CD4-positive, CD25-positive, alpha-beta regulatory T cell (primary cell): ENCODE results near the gene PDZD2. TPM values are rescaled to one million over a fixed set of nuclear protein-coding genes. Genes with fewer than 3 reads are reported as not detected.
"Not testable (repeated sequence)": the region's sequence is repeated elsewhere in the genome, so short reads cannot be mapped to it uniquely, and the experiment has no call there.

Source experiments
- ATAC-seq, 2 donors: fragments of 150-1000 bp; cut with Tn5 transposase; one replicate each; pipeline ENCODE4 v1.10.0; 2021; ENCODE audit warnings: low read depth in 2 of 2, moderate number of reproducible peaks in 2 of 2, moderate library complexity in 1 of 2
- DNase-seq, 3 donors: peaks; one replicate each; pipeline versions ENCODE4 v3.0.0 to v3.0.0-alpha.2; 2012 to 2022; ENCODE audit warnings: mixed read lengths in 1 of 3
- H3K27ac ChIP-seq: one replicate; pipeline ENCODE4 v1.7.0; 2013; ENCODE audit warnings: mild to moderate bottlenecking, low read length; ENCODE audit not compliant: insufficient read depth, poor library complexity, severe bottlenecking
- H3K27me3 ChIP-seq: one replicate; pipeline ENCODE4 v1.7.0; 2013; ENCODE audit warnings: low read length; ENCODE audit not compliant: control insufficient read depth, insufficient read depth
- H3K36me3 ChIP-seq: one replicate; pipeline ENCODE4 v1.7.0; 2013; ENCODE audit warnings: mild to moderate bottlenecking, low read length, moderate library complexity; ENCODE audit not compliant: control insufficient read depth, insufficient read depth
- H3K4me1 ChIP-seq: 2 replicates; pipeline ENCODE4 v1.7.0; 2013; ENCODE audit warnings: mild to moderate bottlenecking, low read length; ENCODE audit not compliant: insufficient read depth, control insufficient read depth, poor library complexity, severe bottlenecking
- H3K4me3 ChIP-seq: one replicate; pipeline ENCODE4 v1.7.0; 2013; ENCODE audit warnings: low read depth, mild to moderate bottlenecking, low read length, moderate library complexity
- H3K9me3 ChIP-seq, 2 experiments: 1 replicate in 1 of 2; 2 replicates in 1 of 2; pipeline ENCODE4 v1.7.0; 2013; ENCODE audit warnings: low read length in 2 of 2, mild to moderate bottlenecking in 1 of 2, moderate library complexity in 1 of 2; ENCODE audit not compliant: control insufficient read depth in 2 of 2
- H3K27ac Mint-ChIP-seq, 3 donors: one replicate each; pipeline ENCODE4 v1.8.0; 2020 to 2022; ENCODE audit warnings: mild to moderate bottlenecking in 3 of 3, mixed read lengths in 3 of 3, moderate library complexity in 2 of 3
- H3K27me3 Mint-ChIP-seq: one replicate; pipeline ENCODE4 v1.8.0; 2022; ENCODE audit warnings: mild to moderate bottlenecking, mixed read lengths
- H3K36me3 Mint-ChIP-seq: one replicate; pipeline ENCODE4 v1.8.0; 2020; ENCODE audit warnings: mixed read lengths
- H3K4me1 Mint-ChIP-seq, 4 donors: one replicate each; pipeline ENCODE4 v1.8.0; 2020 to 2022; ENCODE audit warnings: mixed read lengths in 4 of 4, mild to moderate bottlenecking in 1 of 4
- H3K4me3 Mint-ChIP-seq, 4 donors: one replicate each; pipeline ENCODE4 v1.8.0; 2020 to 2022; ENCODE audit warnings: mild to moderate bottlenecking in 4 of 4, mixed read lengths in 4 of 4, moderate library complexity in 3 of 4
- H3K9me3 Mint-ChIP-seq, 7 donors: one replicate each; pipeline ENCODE4 v1.8.0; 2020 to 2022; ENCODE audit warnings: mixed read lengths in 7 of 7, mild to moderate bottlenecking in 3 of 7, moderate library complexity in 2 of 7
- polyA plus RNA-seq, 4 donors: library from polyadenylated mRNA; unstranded; fragments of 300-500 nt; fragmentation: Illumina TruSeq; gene quantifications; one replicate each; pipeline ENCODE4 v1.2.3, GENCODE V29; 2021
- total RNA-seq: library from RNA; stranded (reverse); gene quantifications from one replicate; pipeline ENCODE4 v1.2.3, GENCODE V29; 2022

Gene PDZD2
- total and polyA plus RNA-seq, 5 donors from 2014 or later = 0.06 to 1.3 (median 0.25) TPM

- H3K36me3 ChIP-seq, H3K4me3 ChIP-seq, DNase-seq, ATAC-seq, H3K4me1 Mint-ChIP-seq, H3K27ac ChIP-seq, H3K9me3 ChIP-seq, H3K4me1 ChIP-seq, H3K36me3 Mint-ChIP-seq, H3K27ac Mint-ChIP-seq, H3K4me3 Mint-ChIP-seq, H3K27me3 ChIP-seq, H3K9me3 Mint-ChIP-seq: not testable (repeated sequence)
- H3K27me3 Mint-ChIP-seq = peaks cover 14% of the 10 kb centered on the region
Measured at GRCh38 chr5:31764687-31765086, 125.8 kb downstream of the PDZD2 start.

- Mint-ChIP-seq H3K27me3 (peaks cover 8% of the 10 kb centered on the region), H3K4me1 (peaks cover 9 to 26% (median 16%) of the 10 kb centered on the region in 4 donors), H3K36me3 (no peaks in the 10 kb centered on the region), H3K9me3 (no peaks in the 10 kb centered on the region), H3K27ac (no peak overlapping the region), H3K4me3 (no peak overlapping the region)
- Histone ChIP-seq H3K27ac (no peak overlapping the region), H3K9me3 (no peaks in the 10 kb centered on the region), H3K27me3 (no peaks in the 10 kb centered on the region), H3K36me3 (no peaks in the 10 kb centered on the region), H3K4me1 (peaks cover 8% of the 10 kb centered on the region), H3K4me3 (no peak overlapping the region)
- ATAC-seq (no peak), DNase-seq (no peak)
Measured at GRCh38 chr5:31767335-31768031, 128.6 kb downstream of the PDZD2 start.

- Mint-ChIP-seq H3K27ac (no peak overlapping the region), H3K36me3 (no peaks in the 10 kb centered on the region), H3K4me1 (peaks cover 9 to 26% (median 16%) of the 10 kb centered on the region in 4 donors), H3K4me3 (no peak overlapping the region), H3K27me3 (peaks cover 8% of the 10 kb centered on the region), H3K9me3 (no peaks in the 10 kb centered on the region)
- Histone ChIP-seq H3K4me3 (no peak overlapping the region), H3K27ac (no peak overlapping the region), H3K9me3 (no peaks in the 10 kb centered on the region), H3K4me1 (peaks cover 8% of the 10 kb centered on the region), H3K27me3 (no peaks in the 10 kb centered on the region), H3K36me3 (no peaks in the 10 kb centered on the region)
- ATAC-seq (no peak), DNase-seq (no peak)
Measured at GRCh38 chr5:31768046-31768445, 129.1 kb downstream of the PDZD2 start.

GRCh38 chr5:31768784-31769183 lies 129.9 kb downstream of the PDZD2 start:
- ATAC-seq = no peak

GRCh38 chr5:31769530-31769929 lies 130.6 kb downstream of the PDZD2 start:
- Histone ChIP-seq H3K36me3 (no peaks in the 10 kb centered on the region), H3K9me3 (no peaks in the 10 kb centered on the region), H3K4me3 (no peak overlapping the region), H3K27me3 (no peaks in the 10 kb centered on the region), H3K4me1 (peaks cover 8% of the 10 kb centered on the region), H3K27ac (no peak overlapping the region)
- ATAC-seq (no peak), DNase-seq (no peak)
- H3K36me3 Mint-ChIP-seq = no peaks in the 10 kb centered on the region
- no peak overlapping the region for H3K27ac Mint-ChIP-seq
- H3K4me1 Mint-ChIP-seq = peaks cover 9 to 26% (median 16%) of the 10 kb centered on the region in 4 donors
- H3K9me3 Mint-ChIP-seq = no peaks in the 10 kb centered on the region
- peaks cover 10% of the 10 kb centered on the region for H3K27me3 Mint-ChIP-seq
- no peak overlapping the region for H3K4me3 Mint-ChIP-seq

More at GRCh38 chr5:31768784-31769183, 129.9 kb downstream of the PDZD2 start:
- Histone ChIP-seq H3K27me3 (no peaks in the 10 kb centered on the region), H3K27ac (no peak overlapping the region), H3K9me3 (no peaks in the 10 kb centered on the region), H3K4me3 (no peak overlapping the region), H3K4me1 (peaks cover 8% of the 10 kb centered on the region), H3K36me3 (no peaks in the 10 kb centered on the region)
- no peak overlapping the region for H3K27ac Mint-ChIP-seq
- H3K4me3 Mint-ChIP-seq = no peak overlapping the region
- H3K4me1 Mint-ChIP-seq = peaks cover 9 to 26% (median 16%) of the 10 kb centered on the region in 4 donors
- no peaks in the 10 kb centered on the region for H3K36me3 Mint-ChIP-seq
- H3K9me3 Mint-ChIP-seq = no peaks in the 10 kb centered on the region
- no peak for DNase-seq
- H3K27me3 Mint-ChIP-seq = peaks cover 13% of the 10 kb centered on the region

- no peaks in the 10 kb centered on the region for H3K27me3 ChIP-seq
- Mint-ChIP-seq H3K9me3 (no peaks in the 10 kb centered on the region), H3K4me1 (peaks cover 9 to 26% (median 16%) of the 10 kb centered on the region in 4 donors)
Measured at GRCh38 chr5:31770132-31770720, 131.3 kb downstream of the PDZD2 start.

GRCh38 chr5:31770998-31771397 lies 132.1 kb downstream of the PDZD2 start:
- no peak overlapping the region for H3K27ac ChIP-seq
- peaks cover 9 to 26% (median 16%) of the 10 kb centered on the region in 4 donors for H3K4me1 Mint-ChIP-seq
- H3K4me3 Mint-ChIP-seq = peak overlapping the region in 1 of 4 donors; percentile 0
- no peaks in the 10 kb centered on the region for H3K36me3 Mint-ChIP-seq
- H3K4me3 ChIP-seq = no peak overlapping the region
- H3K27ac Mint-ChIP-seq = peak overlapping the region in 2 of 3 donors; percentile 63 to 74
- H3K27me3 ChIP-seq = no peaks in the 10 kb centered on the region
- no peaks in the 10 kb centered on the region for H3K36me3 ChIP-seq
- H3K9me3 Mint-ChIP-seq = peaks cover 0 to 1% (median 0%) of the 10 kb centered on the region in 7 donors
- peak in 1 of 3 donors; percentile 1 for DNase-seq
- peaks cover 5% of the 10 kb centered on the region for H3K27me3 Mint-ChIP-seq
- H3K9me3 ChIP-seq = no peaks in the 10 kb centered on the region
- no peak for ATAC-seq
- H3K4me1 ChIP-seq = peaks cover 8% of the 10 kb centered on the region

More at GRCh38 chr5:31770132-31770720, 131.3 kb downstream of the PDZD2 start:
- Mint-ChIP-seq H3K27ac (peak overlapping the region in 1 of 3 donors; percentile 74), H3K27me3 (peaks cover 9% of the 10 kb centered on the region), H3K4me3 (no peak overlapping the region), H3K36me3 (no peaks in the 10 kb centered on the region)
- peaks cover 8% of the 10 kb centered on the region for H3K4me1 ChIP-seq
- H3K4me3 ChIP-seq = no peak overlapping the region
- no peak overlapping the region for H3K27ac ChIP-seq
- H3K9me3 ChIP-seq = no peaks in the 10 kb centered on the region
- H3K36me3 ChIP-seq = no peaks in the 10 kb centered on the region
- no peak for ATAC-seq
- no peak for DNase-seq
